Vagina (tissue), 2 donors: ENCODE results near the gene NIPAL4. TPM values are rescaled to one million over a fixed set of nuclear protein-coding genes. Genes with fewer than 3 reads are reported as not detected.
A peak's percentile ranks its signal among the peaks of the same experiment; 100 is the strongest.
"Not testable (repeated sequence)": the region's sequence is repeated elsewhere in the genome, so short reads cannot be mapped to it uniquely, and the experiment has no call there.

ENCODE experiments used
- DNase-seq, 2 donors: peaks; one replicate each; pipeline ENCODE4 v3.0.0-alpha.2; 2017; ENCODE audit errors: extremely low spot score in 2 of 2
- H3K27ac ChIP-seq: fragments of 200-600 bp; sonication (generic); one replicate; pipeline ENCODE4 v1.5.1; 2019
- H3K27me3 ChIP-seq: fragments of 200-600 bp; sonication (generic); one replicate; pipeline ENCODE4 v1.5.1; 2019
- H3K36me3 ChIP-seq, 2 donors: fragments of 200-600 bp; sonication (generic); one replicate each; pipeline ENCODE4 v1.5.1; 2017 to 2019
- H3K4me1 ChIP-seq: fragments of 200-600 bp; sonication (generic); one replicate; pipeline ENCODE4 v1.5.1; 2019
- H3K4me3 ChIP-seq, 2 donors: fragments of 200-600 bp; sonication (generic); 1 replicate in 1 of 2; 2 replicates in 1 of 2; pipeline ENCODE4 v1.5.1; 2016 to 2019
- H3K9me3 ChIP-seq: fragments of 200-600 bp; sonication (generic); one replicate; pipeline ENCODE4 v1.5.1; 2019
- CTCF ChIP-seq, 3 experiments: fragments of 450-650 bp in 2 of 3; fragments of 200-600 bp in 1 of 3; sonication (generic) in 1 of 3; IDR thresholded peaks; one replicate each; pipeline ENCODE4 v1.5.1; 2017 to 2019; ENCODE audit warnings: antibody characterized with exemption in 3 of 3, mild to moderate bottlenecking in 2 of 3, moderate library complexity in 2 of 3
- POLR2A ChIP-seq, 2 donors: fragments of 450-650 bp; IDR thresholded peaks; one replicate each; pipeline ENCODE4 v1.6.1; 2017; ENCODE audit warnings: antibody characterized with exemption in 2 of 2, mild to moderate bottlenecking in 2 of 2, moderate library complexity in 2 of 2
- POLR2AphosphoS5 ChIP-seq, 2 donors: sonication (generic); formaldehyde crosslinking; IDR thresholded peaks; one replicate each; pipeline ENCODE4 v1.9.0; 2017; ENCODE audit warnings: antibody characterized with exemption in 2 of 2, mild to moderate bottlenecking in 2 of 2, low read depth in 1 of 2; ENCODE audit not compliant: insufficient read depth in 1 of 2
- intact Hi-C: fragments of 100-400 bp; cut with DNase I; formaldehyde crosslinking; loops from one replicate; pipeline ENCODE4 v1.15.1; 2023
- total RNA-seq: library from RNA; depleted of rRNA; stranded (reverse); fragments of >200 nt; gene quantifications from one replicate; pipeline ENCODE4 v1.2.3, GENCODE V29; 2016

Gene NIPAL4
- total RNA-seq, result 12.0 TPM

- Histone ChIP-seq H3K27ac (peak within 1 kb of the TSS; percentile 78), H3K4me3 (peak within 1 kb of the TSS; percentile 51 to 57), H3K9me3 (no peaks in the 10 kb centered on the region), H3K36me3 (no peaks in the 10 kb centered on the region), H3K27me3 (no peaks in the 10 kb centered on the region), H3K4me1 (peaks cover 49% of the 10 kb centered on the region)
- TF ChIP-seq POLR2AphosphoS5 (IDR thresholded peaks at IDR 0.05; ENCODE audit: insufficient read depth in 1 of 2, low read depth in 1 of 2), result no peak
- no peak for TF ChIP-seq CTCF (IDR thresholded peaks at IDR 0.05)
- no peak for TF ChIP-seq POLR2A (IDR thresholded peaks at IDR 0.05)
- DNase-seq, result no peak
- intact Hi-C loops, result loop anchor here (10.0 kb wide), 1 partner anchor 95 kb away; no protein-coding TSS in a partner anchor
These were observed at the start of gene NIPAL4 for GRCh38 chr5:157459715-157460599. NIPAL4 (plus strand) TSS chr5:157460213; CDS start chr5:157460321, 108 bp downstream.

GRCh38 chr5:157415838-157416237 lies 44.2 kb upstream of the NIPAL4 start:
- Histone ChIP-seq H3K27ac (no peak overlapping the region), H3K4me1 (no peaks in the 10 kb centered on the region), H3K27me3 (no peaks in the 10 kb centered on the region), H3K4me3 (no peak overlapping the region), H3K36me3 (no peaks in the 10 kb centered on the region), H3K9me3 (no peaks in the 10 kb centered on the region)
- no peak for DNase-seq
- intact Hi-C loops, result no loop called here
- no peak for TF ChIP-seq POLR2A (IDR thresholded peaks at IDR 0.05)
- TF ChIP-seq POLR2AphosphoS5 (IDR thresholded peaks at IDR 0.05; ENCODE audit: insufficient read depth in 1 of 2, low read depth in 1 of 2), result no peak
- no peak for TF ChIP-seq CTCF (IDR thresholded peaks at IDR 0.05)

GRCh38 chr5:157419521-157419920 lies 40.5 kb upstream of the NIPAL4 start:
- intact Hi-C loops, H3K27ac ChIP-seq, H3K4me1 ChIP-seq, H3K36me3 ChIP-seq, H3K27me3 ChIP-seq, H3K9me3 ChIP-seq, DNase-seq, H3K4me3 ChIP-seq: not testable (repeated sequence)

GRCh38 chr5:157429920-157430319 lies 30.1 kb upstream of the NIPAL4 start:
- not testable (repeated sequence) for H3K36me3 ChIP-seq, H3K4me3 ChIP-seq, H3K9me3 ChIP-seq, DNase-seq, H3K4me1 ChIP-seq, H3K27me3 ChIP-seq, H3K27ac ChIP-seq
- intact Hi-C loops, result loop anchor here (5.0 kb wide), 1 partner anchor 287 kb away; no protein-coding TSS in a partner anchor

- intact Hi-C loops, result loop anchor here (5.0 kb wide), 1 partner anchor 286 kb away; no protein-coding TSS in a partner anchor
- TF ChIP-seq POLR2AphosphoS5 (IDR thresholded peaks at IDR 0.05; ENCODE audit: insufficient read depth in 1 of 2, low read depth in 1 of 2) (peak in 1 of 2 donors; percentile 50), POLR2A (IDR thresholded peaks at IDR 0.05) (no peak), CTCF (IDR thresholded peaks at IDR 0.05) (peak in 2 of 3 experiments; percentile 29 to 66)
These were observed 28.3 kb upstream of the NIPAL4 start for GRCh38 chr5:157431544-157432200.

More at GRCh38 chr5:157431544-157432200, 28.3 kb upstream of the NIPAL4 start:
- H3K4me3 ChIP-seq, result no peak overlapping the region
- DNase-seq, result no peak
- H3K9me3 ChIP-seq, result no peaks in the 10 kb centered on the region
- H3K36me3 ChIP-seq, result no peaks in the 10 kb centered on the region
- no peak overlapping the region for H3K27ac ChIP-seq
- no peaks in the 10 kb centered on the region for H3K4me1 ChIP-seq
- H3K27me3 ChIP-seq, result no peaks in the 10 kb centered on the region
